SU-DHL-6 (cell line): Measurements from ENCODE around the gene TBX19.

Experiments
- EZH2phosphoT487 ChIP-seq: fragments of 200-600 bp; sonication (generic), shearing (Covaris generic); conservative IDR thresholded peaks from 2 replicates; pipeline ENCODE4 v1.6.1; 2018; ENCODE audit warnings: mild to moderate bottlenecking, antibody characterized with exemption, low read length, moderate library complexity, mixed read lengths
- TF ChIP-seq, protein P1 (sequence below): fragments of 200-600 bp; sonication (generic); IDR thresholded peaks from one replicate; pipeline ENCODE4 v1.5.1; 2017; ENCODE audit warnings: antibody characterized with exemption, mild to moderate bottlenecking, low read length, moderate library complexity; ENCODE audit not compliant: insufficient read depth, poor library complexity, severe bottlenecking

DNA sequence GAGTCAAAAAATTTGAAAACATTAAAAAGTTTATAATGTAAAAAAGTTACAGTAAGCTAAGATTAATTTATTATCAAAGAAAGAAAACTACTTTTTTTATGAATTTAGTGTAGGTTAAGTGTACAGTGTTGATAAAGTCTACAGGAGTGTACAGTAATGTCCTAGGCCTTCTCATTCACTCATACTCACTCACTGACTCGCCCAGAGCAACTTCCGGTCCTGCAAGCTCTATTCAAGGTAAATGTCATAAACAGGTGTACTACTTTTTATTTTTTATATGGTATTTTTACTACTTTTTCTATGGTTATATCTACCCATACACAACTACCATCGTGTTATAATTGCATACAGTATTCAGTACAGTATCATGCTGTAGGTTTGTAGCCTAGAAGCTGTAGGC, 49.6 kb downstream of the TBX19 start:
- TF ChIP-seq, protein P1, sequence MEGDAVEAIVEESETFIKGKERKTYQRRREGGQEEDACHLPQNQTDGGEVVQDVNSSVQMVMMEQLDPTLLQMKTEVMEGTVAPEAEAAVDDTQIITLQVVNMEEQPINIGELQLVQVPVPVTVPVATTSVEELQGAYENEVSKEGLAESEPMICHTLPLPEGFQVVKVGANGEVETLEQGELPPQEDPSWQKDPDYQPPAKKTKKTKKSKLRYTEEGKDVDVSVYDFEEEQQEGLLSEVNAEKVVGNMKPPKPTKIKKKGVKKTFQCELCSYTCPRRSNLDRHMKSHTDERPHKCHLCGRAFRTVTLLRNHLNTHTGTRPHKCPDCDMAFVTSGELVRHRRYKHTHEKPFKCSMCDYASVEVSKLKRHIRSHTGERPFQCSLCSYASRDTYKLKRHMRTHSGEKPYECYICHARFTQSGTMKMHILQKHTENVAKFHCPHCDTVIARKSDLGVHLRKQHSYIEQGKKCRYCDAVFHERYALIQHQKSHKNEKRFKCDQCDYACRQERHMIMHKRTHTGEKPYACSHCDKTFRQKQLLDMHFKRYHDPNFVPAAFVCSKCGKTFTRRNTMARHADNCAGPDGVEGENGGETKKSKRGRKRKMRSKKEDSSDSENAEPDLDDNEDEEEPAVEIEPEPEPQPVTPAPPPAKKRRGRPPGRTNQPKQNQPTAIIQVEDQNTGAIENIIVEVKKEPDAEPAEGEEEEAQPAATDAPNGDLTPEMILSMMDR: no peak
- no peak for TF ChIP-seq EZH2phosphoT487
